Measurements from ENCODE around the gene LIMK1.
"Not testable (repeated sequence)": the region's sequence is repeated elsewhere in the genome, so short reads cannot be mapped to it uniquely, and the experiment has no call there.

Gene LIMK1

GRCh38 chr7:74046581-74046980 is 37.0 kb upstream of the LIMK1 start:
- not testable (repeated sequence) for H3K9me3 ChIP-seq (ENCODE audit: control insufficient read depth, insufficient read depth, low read length); H3K36me3 ChIP-seq (ENCODE audit: control insufficient read depth, insufficient read depth, low read length); H3K9ac ChIP-seq (ENCODE audit: low read depth, low read length); H3K27ac ChIP-seq (ENCODE audit: low read depth, low read length); H3K27me3 ChIP-seq (ENCODE audit: control insufficient read depth, insufficient read depth, low read length); H3K4me3 ChIP-seq (ENCODE audit: low read depth, low read length)
- peaks cover 16% of the 10 kb centered on the region; the same call in 1 of the 2 replicates for H3K4me1 ChIP-seq (ENCODE audit: control insufficient read depth, insufficient read depth, low read length)

- Histone ChIP-seq H3K4me3 (ENCODE audit: low read depth, low read length) (no peak overlapping the region), H3K4me1 (ENCODE audit: control insufficient read depth, insufficient read depth, low read length) (peaks cover 19% of the 10 kb centered on the region; the same call in 1 of the 2 replicates), H3K27me3 (ENCODE audit: control insufficient read depth, insufficient read depth, low read length) (no peaks in the 10 kb centered on the region), H3K9ac (ENCODE audit: low read depth, low read length) (no peak overlapping the region), H3K36me3 (ENCODE audit: control insufficient read depth, insufficient read depth, low read length) (no peaks in the 10 kb centered on the region), H3K9me3 (ENCODE audit: control insufficient read depth, insufficient read depth, low read length) (no peaks in the 10 kb centered on the region), H3K27ac (ENCODE audit: low read depth, low read length) (no peak overlapping the region)
These were observed 35.7 kb upstream of the LIMK1 start for GRCh38 chr7:74047804-74048380.

GRCh38 chr7:74048999-74049599 is 34.5 kb upstream of the LIMK1 start:
- H3K4me3 ChIP-seq (ENCODE audit: low read depth, low read length) = no peak overlapping the region
- H3K9ac ChIP-seq (ENCODE audit: low read depth, low read length) = no peak overlapping the region

GRCh38 chr7:74049997-74050798 is 33.4 kb upstream of the LIMK1 start:
- Histone ChIP-seq H3K36me3 (ENCODE audit: control insufficient read depth, insufficient read depth, low read length) (no peaks in the 10 kb centered on the region), H3K4me1 (ENCODE audit: control insufficient read depth, insufficient read depth, low read length) (peaks cover 8% of the 10 kb centered on the region; the same call in 1 of the 2 replicates), H3K4me3 (ENCODE audit: low read depth, low read length) (no peak overlapping the region), H3K9ac (ENCODE audit: low read depth, low read length) (no peak overlapping the region), H3K27ac (ENCODE audit: low read depth, low read length) (no peak overlapping the region), H3K9me3 (ENCODE audit: control insufficient read depth, insufficient read depth, low read length) (no peaks in the 10 kb centered on the region), H3K27me3 (ENCODE audit: control insufficient read depth, insufficient read depth, low read length) (no peaks in the 10 kb centered on the region)

More at GRCh38 chr7:74048999-74049599, 34.5 kb upstream of the LIMK1 start:
- Histone ChIP-seq H3K27me3 (ENCODE audit: control insufficient read depth, insufficient read depth, low read length) (no peaks in the 10 kb centered on the region), H3K9me3 (ENCODE audit: control insufficient read depth, insufficient read depth, low read length) (no peaks in the 10 kb centered on the region), H3K4me1 (ENCODE audit: control insufficient read depth, insufficient read depth, low read length) (peaks cover 8% of the 10 kb centered on the region; the same call in 1 of the 2 replicates), H3K27ac (ENCODE audit: low read depth, low read length) (no peak overlapping the region), H3K36me3 (ENCODE audit: control insufficient read depth, insufficient read depth, low read length) (no peaks in the 10 kb centered on the region)

GRCh38 chr7:74051193-74051592 is 32.4 kb upstream of the LIMK1 start:
- no peaks in the 10 kb centered on the region for H3K36me3 ChIP-seq (ENCODE audit: control insufficient read depth, insufficient read depth, low read length)
- no peak overlapping the region for H3K9ac ChIP-seq (ENCODE audit: low read depth, low read length)
- H3K4me3 ChIP-seq (ENCODE audit: low read depth, low read length) = no peak overlapping the region
- H3K27ac ChIP-seq (ENCODE audit: low read depth, low read length) = no peak overlapping the region
- H3K4me1 ChIP-seq (ENCODE audit: control insufficient read depth, insufficient read depth, low read length) = peaks cover 8% of the 10 kb centered on the region; the same call in 1 of the 2 replicates
- no peaks in the 10 kb centered on the region for H3K9me3 ChIP-seq (ENCODE audit: control insufficient read depth, insufficient read depth, low read length)
- no peaks in the 10 kb centered on the region for H3K27me3 ChIP-seq (ENCODE audit: control insufficient read depth, insufficient read depth, low read length)

- peaks cover 8% of the 10 kb centered on the region; the same call in 1 of the 2 replicates for H3K4me1 ChIP-seq (ENCODE audit: control insufficient read depth, insufficient read depth, low read length)
- H3K36me3 ChIP-seq (ENCODE audit: control insufficient read depth, insufficient read depth, low read length) = no peaks in the 10 kb centered on the region
- H3K9ac ChIP-seq (ENCODE audit: low read depth, low read length) = no peak overlapping the region
- H3K9me3 ChIP-seq (ENCODE audit: control insufficient read depth, insufficient read depth, low read length) = no peaks in the 10 kb centered on the region
- H3K4me3 ChIP-seq (ENCODE audit: low read depth, low read length) = no peak overlapping the region
- H3K27ac ChIP-seq (ENCODE audit: low read depth, low read length) = no peak overlapping the region
- H3K27me3 ChIP-seq (ENCODE audit: control insufficient read depth, insufficient read depth, low read length) = no peaks in the 10 kb centered on the region
These were observed 31.8 kb upstream of the LIMK1 start for GRCh38 chr7:74051629-74052410.

GRCh38 chr7:74052628-74053027 is 31.0 kb upstream of the LIMK1 start:
- no peak overlapping the region for H3K4me3 ChIP-seq (ENCODE audit: low read depth, low read length)

GRCh38 chr7:74053589-74054186 is 29.9 kb upstream of the LIMK1 start:
- H3K9ac ChIP-seq (ENCODE audit: low read depth, low read length) = no peak overlapping the region
- H3K4me1 ChIP-seq (ENCODE audit: control insufficient read depth, insufficient read depth, low read length) = peaks cover 8% of the 10 kb centered on the region; the same call in 1 of the 2 replicates
- H3K27me3 ChIP-seq (ENCODE audit: control insufficient read depth, insufficient read depth, low read length) = no peaks in the 10 kb centered on the region
- H3K4me3 ChIP-seq (ENCODE audit: low read depth, low read length) = no peak overlapping the region
- H3K9me3 ChIP-seq (ENCODE audit: control insufficient read depth, insufficient read depth, low read length) = no peaks in the 10 kb centered on the region
- no peak overlapping the region for H3K27ac ChIP-seq (ENCODE audit: low read depth, low read length)
- H3K36me3 ChIP-seq (ENCODE audit: control insufficient read depth, insufficient read depth, low read length) = no peaks in the 10 kb centered on the region

More at GRCh38 chr7:74052628-74053027, 31.0 kb upstream of the LIMK1 start:
- Histone ChIP-seq H3K9me3 (ENCODE audit: control insufficient read depth, insufficient read depth, low read length) (no peaks in the 10 kb centered on the region), H3K27ac (ENCODE audit: low read depth, low read length) (no peak overlapping the region), H3K27me3 (ENCODE audit: control insufficient read depth, insufficient read depth, low read length) (no peaks in the 10 kb centered on the region), H3K36me3 (ENCODE audit: control insufficient read depth, insufficient read depth, low read length) (no peaks in the 10 kb centered on the region), H3K4me1 (ENCODE audit: control insufficient read depth, insufficient read depth, low read length) (peaks cover 8% of the 10 kb centered on the region; the same call in 1 of the 2 replicates), H3K9ac (ENCODE audit: low read depth, low read length) (no peak overlapping the region)

- H3K4me3 ChIP-seq (ENCODE audit: low read depth, low read length) = no peak overlapping the region
- peaks cover 7% of the 10 kb centered on the region; the same call in 1 of the 2 replicates for H3K4me1 ChIP-seq (ENCODE audit: control insufficient read depth, insufficient read depth, low read length)
- H3K36me3 ChIP-seq (ENCODE audit: control insufficient read depth, insufficient read depth, low read length) = no peaks in the 10 kb centered on the region
- H3K27me3 ChIP-seq (ENCODE audit: control insufficient read depth, insufficient read depth, low read length) = no peaks in the 10 kb centered on the region
- H3K9me3 ChIP-seq (ENCODE audit: control insufficient read depth, insufficient read depth, low read length) = no peaks in the 10 kb centered on the region
- no peak overlapping the region for H3K27ac ChIP-seq (ENCODE audit: low read depth, low read length)
- H3K9ac ChIP-seq (ENCODE audit: low read depth, low read length) = no peak overlapping the region
These were observed 27.3 kb upstream of the LIMK1 start for GRCh38 chr7:74056096-74056915.

All from HUES48 (cell line).